GM21367 (cell line): ENCODE measurements around the gene ZNF174.

Source experiments
- ATAC-seq: cut with Tn5 transposase; IDR thresholded peaks from one replicate; pipeline ENCODE4 v1.9.1; 2021; ENCODE audit not compliant: unreplicated experiment

The ZNF174 gene

GRCh38 chr16:3400779-3401688 is at the start of gene ZNF174, which contains the start of gene ZSCAN32:
Gene ZNF174 (plus strand): TSS chr16:3401215. CDS start chr16:3402005, 790 bp downstream.
Gene ZSCAN32 (minus strand): TSS chr16:3401004. CDS start chr16:3397557, 3,447 bp downstream.
- ATAC-seq = peak; percentile 91

GRCh38 chr16:3355589-3355988 is 45.4 kb upstream of the ZNF174 start, which contains the start of gene OR2C1:
Gene OR2C1 (plus strand): TSS chr16:3355889. CDS start chr16:3355941, 52 bp downstream.
- no peak for ATAC-seq

GRCh38 chr16:3356118-3356517 is 44.9 kb upstream of the ZNF174 start:
- ATAC-seq = no peak

GRCh38 chr16:3358871-3359270 is 42.1 kb upstream of the ZNF174 start:
- no peak for ATAC-seq

- ATAC-seq = no peak
These were observed 38.1 kb upstream of the ZNF174 start for GRCh38 chr16:3362931-3363330.

GRCh38 chr16:3363793-3364192 is 37.2 kb upstream of the ZNF174 start:
- ATAC-seq = no peak

DNA sequence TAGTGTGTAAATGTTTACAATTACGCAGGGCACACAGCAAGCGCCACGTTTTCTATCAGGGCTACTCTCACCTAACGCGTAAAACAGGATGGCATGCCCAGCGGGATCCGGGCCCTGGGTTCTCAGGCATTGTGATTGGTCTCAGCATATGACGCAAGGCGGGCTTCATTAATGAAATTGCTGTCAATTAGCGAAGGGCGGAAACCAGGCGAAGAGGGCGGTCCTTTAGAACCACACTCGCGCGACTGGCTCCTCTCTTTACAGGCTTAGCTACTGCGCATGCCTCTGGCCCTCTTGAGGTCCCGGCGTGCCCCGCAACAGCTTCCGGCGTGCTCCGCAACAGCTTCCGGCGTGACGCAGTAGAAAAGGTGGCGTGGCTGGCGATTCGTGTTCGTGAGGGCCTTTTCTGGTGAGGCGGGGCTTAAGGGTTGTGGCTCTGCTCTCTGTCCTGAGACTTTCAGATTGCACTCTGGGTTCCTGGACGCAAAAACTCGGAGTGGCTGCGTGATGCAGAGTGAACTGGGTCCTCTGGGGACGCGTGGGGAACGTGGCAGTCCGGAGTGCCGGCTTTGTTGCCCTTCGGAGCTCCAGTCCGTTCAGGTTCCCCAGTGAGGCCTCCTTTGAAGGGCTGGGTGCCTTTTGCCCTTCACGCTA is 36.1 kb upstream of the ZNF174 start:
- ATAC-seq = no peak

DNA sequence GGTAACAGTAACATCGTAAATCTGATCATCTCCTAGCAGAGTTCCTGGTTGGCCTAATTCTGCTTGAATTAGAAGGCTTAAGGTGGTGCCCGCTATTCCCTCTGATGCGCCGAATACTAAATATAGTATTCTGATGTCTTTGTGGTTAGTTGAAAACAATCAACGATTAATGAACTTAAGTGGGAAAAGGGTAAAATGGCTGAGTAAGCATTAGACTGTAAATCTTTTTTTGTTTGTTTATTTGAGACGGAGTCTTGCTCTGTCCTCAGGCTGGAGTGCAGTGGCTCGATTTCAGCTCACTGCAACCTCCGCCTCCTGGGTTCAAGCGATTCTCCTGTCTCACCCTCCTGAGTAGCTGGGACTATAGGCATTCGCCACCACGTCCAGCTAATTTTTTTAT is 31.9 kb upstream of the ZNF174 start:
- ATAC-seq = no peak

DNA sequence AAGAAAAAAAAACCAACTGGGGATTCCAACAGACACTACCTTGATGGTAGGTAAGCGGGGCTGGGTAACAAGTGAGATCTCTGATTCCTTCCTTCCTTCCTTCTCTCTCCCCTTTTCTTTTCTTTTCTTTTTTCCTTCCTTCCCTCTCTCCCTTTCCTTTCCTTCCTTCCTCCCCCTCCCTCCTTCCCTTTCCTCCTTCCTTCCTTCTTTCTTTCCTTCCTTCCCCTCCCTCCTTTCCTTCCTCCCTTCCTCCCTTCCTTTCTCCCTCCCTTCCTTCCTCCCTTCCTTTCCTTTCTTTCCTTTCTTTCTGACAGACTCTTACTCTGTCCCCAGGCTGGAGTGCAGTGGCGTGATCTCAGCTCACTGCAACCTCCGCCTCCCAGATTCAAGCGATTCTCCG is 25.3 kb upstream of the ZNF174 start:
- ATAC-seq = no peak

- no peak for ATAC-seq
These were observed 23.1 kb upstream of the ZNF174 start for GRCh38 chr16:3377917-3378316.

- no peak for ATAC-seq
These were observed 18.0 kb upstream of the ZNF174 start for GRCh38 chr16:3383045-3383448.

- no peak for ATAC-seq
These were observed 12.7 kb upstream of the ZNF174 start for GRCh38 chr16:3388325-3388724.

DNA sequence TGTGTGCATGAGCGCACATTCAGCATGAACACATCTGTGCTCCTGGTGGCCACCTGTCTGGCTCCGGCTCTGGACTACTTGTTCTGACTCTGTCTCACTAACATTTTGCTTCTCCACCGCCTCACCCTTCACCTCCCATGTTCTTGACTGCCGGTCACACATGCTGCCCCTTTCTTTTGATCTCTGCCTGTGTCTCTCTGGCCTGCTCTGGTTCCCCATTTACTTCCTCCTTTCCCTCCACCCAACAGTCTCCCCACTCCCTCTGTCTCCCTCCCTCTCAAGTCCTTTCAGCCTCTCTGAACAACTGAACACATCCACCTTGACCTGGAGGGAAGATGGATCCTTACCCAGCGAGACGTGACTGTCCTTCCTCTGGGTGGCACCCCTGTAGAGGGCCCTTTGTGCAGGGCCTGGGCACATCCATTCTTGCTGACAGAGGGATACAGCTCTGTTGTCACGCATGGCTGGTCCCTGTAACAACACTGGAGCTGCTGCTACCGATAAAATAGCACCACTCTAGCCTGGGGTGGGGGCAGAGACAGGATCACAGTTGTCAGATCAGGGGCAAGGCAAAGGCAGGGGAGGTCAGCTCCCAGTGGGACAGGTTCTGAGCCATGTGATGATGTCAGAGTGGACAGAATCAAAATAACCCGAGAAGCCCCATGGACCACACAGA is 11.2 kb upstream of the ZNF174 start:
- ATAC-seq = no peak

DNA sequence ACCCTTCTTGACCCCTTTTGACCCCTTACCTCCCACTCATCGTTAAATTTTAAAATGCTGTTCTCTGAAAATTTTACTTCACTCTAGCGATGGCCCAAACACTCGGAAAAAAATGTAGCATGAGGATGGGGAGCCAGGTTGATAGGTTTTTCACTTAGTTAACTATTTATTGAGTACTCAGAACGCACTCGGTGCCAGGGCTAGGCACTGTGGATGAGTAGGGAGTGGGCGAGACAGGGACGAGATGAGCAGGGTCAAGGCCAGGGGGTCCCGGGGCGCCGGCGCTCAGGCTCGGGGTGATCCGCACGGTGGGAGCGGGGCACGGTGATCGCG is 603 bp upstream of the ZNF174 start:
- no peak for ATAC-seq

DNA sequence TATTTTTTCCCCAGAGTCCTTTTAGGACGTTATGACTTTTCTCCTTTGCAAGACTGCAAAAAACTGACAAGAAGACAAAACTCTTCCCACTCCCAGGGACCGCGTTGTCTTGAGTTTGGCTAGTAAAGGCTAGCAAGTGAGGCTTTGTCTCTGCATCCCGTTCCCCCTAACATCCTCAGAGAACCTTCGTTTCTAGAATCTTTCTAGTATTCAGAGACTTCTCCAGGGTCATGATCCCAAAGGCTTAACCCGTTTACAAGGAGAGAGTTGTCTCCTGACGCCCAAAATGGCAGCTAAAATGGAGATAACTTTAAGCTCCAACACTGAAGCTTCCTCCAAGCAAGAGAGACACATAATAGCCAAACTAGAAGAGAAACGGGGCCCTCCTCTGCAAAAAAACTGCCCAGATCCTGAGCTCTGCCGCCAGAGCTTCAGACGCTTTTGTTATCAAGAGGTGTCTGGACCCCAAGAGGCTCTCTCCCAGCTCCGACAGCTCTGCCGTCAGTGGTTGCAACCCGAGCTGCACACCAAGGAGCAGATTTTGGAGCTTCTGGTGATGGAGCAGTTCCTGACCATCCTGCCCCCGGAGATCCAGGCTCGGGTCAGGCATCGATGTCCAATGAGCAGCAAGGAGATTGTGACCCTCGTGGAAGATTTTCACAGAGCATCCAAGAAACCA is 843 bp downstream of the ZNF174 start:
- ATAC-seq = no peak

- no peak for ATAC-seq
These were observed 7.7 kb downstream of the ZNF174 start for GRCh38 chr16:3408561-3409197.

DNA sequence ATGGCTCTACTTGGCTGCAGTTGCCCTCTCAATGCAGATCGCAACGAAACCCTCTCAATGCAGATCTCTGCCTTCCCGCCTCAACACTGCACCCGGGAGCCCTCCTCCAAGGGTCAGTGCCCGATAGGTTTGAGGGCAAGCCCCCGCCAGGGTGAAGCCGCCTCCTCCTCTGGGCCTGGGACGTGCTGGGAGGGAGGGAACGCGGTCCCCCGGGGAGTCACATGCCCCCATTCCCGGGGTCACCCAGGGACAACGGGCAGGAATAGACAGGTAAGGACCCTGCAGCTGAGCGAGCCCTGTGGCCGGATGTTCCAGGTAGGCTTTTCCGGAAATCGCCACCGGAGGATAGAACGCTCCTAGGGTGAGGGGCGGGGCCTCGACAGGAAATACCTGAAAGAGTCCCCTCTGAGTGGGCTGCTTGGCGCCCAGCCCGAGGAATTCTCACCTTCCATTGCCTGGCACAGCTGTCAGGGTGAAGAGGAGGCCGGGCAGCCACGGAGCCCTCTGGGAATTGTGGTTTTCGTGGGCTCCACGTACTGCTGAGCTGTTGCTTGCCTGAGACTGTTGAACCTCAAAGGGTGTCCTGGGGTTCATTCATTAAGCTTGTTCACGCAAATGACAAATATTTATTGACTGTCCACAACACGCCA is 12.8 kb downstream of the ZNF174 start:
- ATAC-seq = no peak

- no peak for ATAC-seq
These were observed 30.8 kb downstream of the ZNF174 start for GRCh38 chr16:3431779-3432219.

GRCh38 chr16:3434373-3434772 is 33.4 kb downstream of the ZNF174 start:
- no peak for ATAC-seq

GRCh38 chr16:3439637-3440036 is 38.6 kb downstream of the ZNF174 start:
- no peak for ATAC-seq
